A549 (cell line): ENCODE data around the gene ABLIM1. TPM values are rescaled to one million over a fixed set of nuclear protein-coding genes. Genes with fewer than 3 reads are reported as not detected.
"Not testable (repeated sequence)": the region's sequence is repeated elsewhere in the genome, so short reads cannot be mapped to it uniquely, and the experiment has no call there.

Source experiments
- ATAC-seq, 2 experiments: fragments of 200-7000 bp in 1 of 2; fragments of >200 bp in 1 of 2; cut with Nextera tagmentation in 1 of 2; cut with Tn5 transposase in 1 of 2; 3 replicates each; pipeline versions ENCODE4 v1.8.0 to v1.9.1; 2018 to 2020; ENCODE audit warnings: mild to moderate bottlenecking in 1 of 2, moderate library complexity in 1 of 2
- CTCF ChIA-PET: fragments of 300-600 bp; sonication (Branson Sonifier 250); formaldehyde crosslinking; extraction: SDS; loops from one replicate; lab custom pipeline; 2021; ENCODE audit warnings: antibody characterized with exemption, inconsistent platforms; lab: Yijun Ruan, JAX
- POLR2A ChIA-PET: fragments of 350-600 bp; formaldehyde crosslinking; extraction: SDS; loops from one replicate; lab custom pipeline; 2021; ENCODE audit warnings: antibody characterized with exemption, inconsistent platforms; lab: Yijun Ruan, JAX
- DNase-seq, 2 experiments: peaks; one replicate each; pipeline versions ENCODE4 v3.0.0 to v3.0.0-alpha.2; 2011 to 2016; ENCODE audit warnings: low read depth in 1 of 2, low spot score in 1 of 2
- FAIRE-seq: peaks from 2 replicates; lab custom pipeline; 2011; peaks lifted over from hg19 to GRCh38; lab: Jason Lieb, UNC
- H3K27ac ChIP-seq, 2 experiments: fragments of >200 bp; sonication (Bioruptor Twin); formaldehyde crosslinking; 3 replicates each; pipeline ENCODE4 v1.5.1; 2016 to 2017
- H3K4me1 ChIP-seq: fragments of >200 bp; sonication (Bioruptor Twin); formaldehyde crosslinking; 3 replicates; pipeline ENCODE4 v1.6.1; 2016
- H3K4me2 ChIP-seq: fragments of >200 bp; sonication (Bioruptor Twin); formaldehyde crosslinking; 3 replicates; pipeline ENCODE4 v1.6.1; 2016
- H3K4me3 ChIP-seq: fragments of >200 bp; sonication (Bioruptor Twin); formaldehyde crosslinking; 3 replicates; pipeline ENCODE4 v1.5.1; 2016
- H3K9me3 ChIP-seq: fragments of >200 bp; sonication (Bioruptor Twin); formaldehyde crosslinking; 3 replicates; pipeline ENCODE4 v1.6.1; 2016
- CHD2 ChIP-seq: fragments of 150-350 bp; IDR thresholded peaks from 2 replicates; pipeline ENCODE4 v1.6.1; 2014; ENCODE audit warnings: low read length; ENCODE audit not compliant: partially characterized antibody
- CTCF ChIP-seq: fragments of >200 bp; sonication (Bioruptor Twin); formaldehyde crosslinking; IDR thresholded peaks from 3 replicates; pipeline ENCODE4 v1.5.1; 2016
- EHMT2 ChIP-seq: fragments of 200-600 bp; sonication (generic); IDR thresholded peaks from 2 replicates; pipeline ENCODE4 v1.6.1; 2016; ENCODE audit warnings: antibody characterized with exemption, low read depth, mild to moderate bottlenecking, moderate library complexity
- FOSL2 ChIP-seq, 2 experiments: fragments of 450-650 bp in 1 of 2; fragments of >200 bp in 1 of 2; sonication (Bioruptor Twin) in 1 of 2; formaldehyde crosslinking; IDR thresholded peaks; 2 replicates each; pipeline versions ENCODE4 v1.5.0 to v1.6.1; 2016 to 2020; ENCODE audit warnings: mild to moderate bottlenecking in 1 of 2, moderate library complexity in 1 of 2
- HMGXB4 ChIP-seq: fragments of 250-450 bp; sonication (Bioruptor Pico); IDR thresholded peaks from 2 replicates; pipeline ENCODE4 v1.5.0; 2021; ENCODE audit warnings: mild to moderate bottlenecking, moderate library complexity, borderline replicate concordance
- HOXA7 ChIP-seq: fragments of 250-450 bp; sonication (Bioruptor Pico); IDR thresholded peaks from 2 replicates; pipeline ENCODE4 v1.5.0; 2020; ENCODE audit warnings: mild to moderate bottlenecking, moderate library complexity
- HOXB13 ChIP-seq: fragments of 250-450 bp; sonication (Bioruptor Pico); IDR thresholded peaks from 2 replicates; pipeline ENCODE4 v1.5.0; 2020; ENCODE audit warnings: low read depth, mild to moderate bottlenecking, moderate library complexity
- KDM1A ChIP-seq: fragments of 200-600 bp; sonication (generic); IDR thresholded peaks from 2 replicates; pipeline ENCODE4 v1.6.1; 2016; ENCODE audit warnings: low read depth, mild to moderate bottlenecking
- NPAS2 ChIP-seq: fragments of 250-450 bp; sonication (Bioruptor Pico); IDR thresholded peaks from 2 replicates; pipeline ENCODE4 v1.8.0; 2022; ENCODE audit warnings: mild to moderate bottlenecking, moderate library complexity, borderline replicate concordance
- PBX3 ChIP-seq: IDR thresholded peaks from 2 replicates; pipeline ENCODE4 v1.6.1; 2012
- PHF8 ChIP-seq: fragments of 200-600 bp; sonication (generic); IDR thresholded peaks from 2 replicates; pipeline ENCODE4 v1.6.1; 2016; ENCODE audit warnings: low read depth, mild to moderate bottlenecking, antibody characterized with exemption, moderate library complexity, borderline replicate concordance
- RAD21 ChIP-seq, 2 experiments: fragments of >200 bp in 1 of 2; sonication (Bioruptor Twin) in 1 of 2; formaldehyde crosslinking in 1 of 2; IDR thresholded peaks in 1 of 2; conservative IDR thresholded peaks in 1 of 2; 2 replicates in 1 of 2; 3 replicates in 1 of 2; pipeline ENCODE4 v1.6.1; 2012 to 2018; ENCODE audit warnings: inconsistent platforms in 1 of 2
- RCOR1 ChIP-seq: fragments of 150-350 bp; IDR thresholded peaks from 2 replicates; pipeline ENCODE4 v1.6.1; 2014; ENCODE audit warnings: antibody characterized with exemption, low read length, low read depth
- SMC3 ChIP-seq: fragments of >200 bp; sonication (Bioruptor Twin); formaldehyde crosslinking; IDR thresholded peaks from 3 replicates; pipeline ENCODE4 v1.6.1; 2018; ENCODE audit warnings: inconsistent platforms
- TP53 ChIP-seq: fragments of 250-450 bp; sonication (Bioruptor Pico); IDR thresholded peaks from 2 replicates; pipeline ENCODE4 v1.5.0; 2021; ENCODE audit warnings: mild to moderate bottlenecking, moderate library complexity
- WGBS: methylation state at CpG from one replicate; pipeline ENCODE4 v1.1.6; 2017; ENCODE audit errors: missing lambda C conversion rate; 5-methylcytosine and 5-hydroxymethylcytosine counted together
- polyA plus RNA-seq, 4 experiments: library from polyadenylated mRNA; depleted of rRNA in 3 of 4; stranded (reverse); fragments of >200 nt; fragmentation: RNase III in 1 of 4; extraction: RNeasy Plus Mini Kit Qiagen cat#74134 plus additional on column Dnase treatment in 1 of 4; gene quantifications; 2 replicates in 3 of 4; 3 replicates in 1 of 4; pipeline ENCODE4 v1.2.3, GENCODE V29; 2011 to 2017
- TF ChIP-seq, protein P1 (sequence below): fragments of >200 bp; sonication (Bioruptor Twin); formaldehyde crosslinking; IDR thresholded peaks from 2 replicates; pipeline ENCODE4 v1.6.1; 2016
- TF ChIP-seq, protein P2 (sequence below): fragments of 450-650 bp; IDR thresholded peaks from 2 replicates; pipeline ENCODE4 v1.6.1; 2014; ENCODE audit warnings: antibody characterized with exemption

ABLIM1 gene
- polyA plus RNA-seq, 2 of the 4 experiments (the other 2 are of a cell fraction), result 21.4 to 70.2 TPM

DNA sequence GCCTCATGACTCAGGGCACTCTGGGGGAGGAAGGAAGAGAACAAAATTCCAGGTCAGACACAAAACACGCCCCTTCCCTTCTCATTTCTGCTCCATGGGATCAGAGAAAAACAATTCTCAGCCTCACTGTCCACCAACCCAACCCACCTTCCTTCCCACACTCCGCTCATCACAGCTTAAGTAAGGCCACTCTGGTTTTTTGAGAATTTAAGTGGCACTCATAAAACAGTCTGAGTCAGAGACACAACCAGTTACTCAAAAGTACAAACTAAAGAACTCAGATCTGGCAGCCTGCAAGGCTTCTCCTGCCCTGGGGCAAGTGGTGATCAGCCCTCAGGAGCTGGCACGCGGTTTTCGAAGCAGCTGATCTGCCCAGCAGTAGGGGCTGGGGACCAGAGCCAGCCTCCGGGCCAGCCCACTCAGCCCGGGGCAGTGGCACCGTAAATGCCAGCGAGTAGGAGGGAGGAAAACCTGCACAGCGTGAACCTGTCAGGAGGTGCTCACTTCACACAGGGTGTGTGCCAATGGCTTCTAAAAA lies 39.1 kb upstream of the ABLIM1 start (continued):
- TF ChIP-seq HMGXB4 (CRISPR knock-in tag), result no peak
- no peak for TF ChIP-seq TP53 (CRISPR knock-in tag)
- TF ChIP-seq RCOR1, result no peak

DNA sequence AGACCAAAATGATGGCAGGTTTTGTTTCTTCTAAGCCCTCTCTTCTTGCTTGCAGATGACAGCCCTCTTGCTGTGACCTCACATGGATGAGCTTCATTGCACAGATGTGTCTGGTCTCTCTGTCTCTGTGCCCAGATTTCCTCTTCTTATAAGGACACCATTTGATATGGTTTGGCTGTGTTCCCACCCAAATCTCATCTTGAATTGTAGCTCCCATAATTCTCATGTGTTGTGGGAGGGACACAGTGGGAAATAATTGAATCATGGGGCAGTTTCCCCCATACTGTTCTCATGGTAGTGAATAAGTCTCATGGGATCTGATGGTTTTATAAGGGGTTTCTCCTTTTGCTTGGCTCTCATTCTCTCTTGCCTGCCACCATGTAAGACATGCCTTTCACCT lies 38.2 kb upstream of the ABLIM1 start:
- H3K27ac ChIP-seq, ATAC-seq, DNase-seq, H3K4me2 ChIP-seq, H3K4me3 ChIP-seq, H3K9me3 ChIP-seq, POLR2A ChIA-PET, FAIRE-seq: not testable (repeated sequence)
- CTCF ChIA-PET, result interaction anchor here (0.7 to 9.1 kb wide), 9 partner anchors 7 to 151 kb away, joined by 3 to 113 read pairs (median 10); no protein-coding TSS in a partner anchor
- peaks cover 42% of the 10 kb centered on the region for H3K4me1 ChIP-seq

GRCh38 chr10:114694752-114695151 lies 36.7 kb upstream of the ABLIM1 start:
- Histone ChIP-seq H3K4me3 (no peak overlapping the region), H3K4me2 (peak overlapping the region; percentile 44), H3K9me3 (no peaks in the 10 kb centered on the region), H3K27ac (peak overlapping the region in 1 of 2 experiments; percentile 8; a peak in 1 of 6 replicates), H3K4me1 (peaks cover 46% of the 10 kb centered on the region)
- no peak for TF ChIP-seq CHD2
- peak; percentile 94 for TF ChIP-seq SMC3
- peak; percentile 84 for TF ChIP-seq RAD21 (conservative IDR thresholded peaks at IDR 0.05 in 1 of 2, IDR thresholded peaks at IDR 0.05 in 1 of 2)
- peak; percentile 74 for TF ChIP-seq CTCF
- FAIRE-seq (peak; percentile 56), DNase-seq (peak; percentile 57 to 73), ATAC-seq (peak; percentile 79 to 89)
- POLR2A ChIA-PET, result interaction anchor here (0.9 kb wide), 1 partner anchor 79 kb away, joined by 3 read pairs; no protein-coding TSS in a partner anchor
- 9% methylated on average over 8 of the region's 8 CpGs for WGBS
- CTCF ChIA-PET, result interaction anchor here (0.6 to 9.1 kb wide), 40 partner anchors 9 to 225 kb away, joined by 3 to 113 read pairs (median 4); partner anchors contain the start of gene ABLIM1

- no peak overlapping the region for H3K4me3 ChIP-seq
- H3K4me1 ChIP-seq, result peaks cover 46% of the 10 kb centered on the region
- CTCF ChIA-PET, result interaction anchor here (0.7 to 9.1 kb wide), 39 partner anchors 8 to 225 kb away, joined by 3 to 113 read pairs (median 4); partner anchors contain the start of gene ABLIM1
- H3K4me2 ChIP-seq, result no peak overlapping the region; the same call in 2 of the 3 replicates
- no peaks in the 10 kb centered on the region for H3K9me3 ChIP-seq
- ATAC-seq (no peak), FAIRE-seq (no peak), DNase-seq (no peak)
- POLR2A ChIA-PET, result interaction anchor here (0.9 kb wide), 1 partner anchor 78 kb away, joined by 3 read pairs; no protein-coding TSS in a partner anchor
- WGBS, result 73% methylated on average over 3 of the region's 3 CpGs
- H3K27ac ChIP-seq, result peak overlapping the region; percentile 21 to 35; a peak in 2 of 6 replicates
- TF ChIP-seq FOSL2 (IDR thresholded peaks at IDR 0.05) (no peak), FOSL2 (CRISPR knock-in tag; IDR thresholded peaks at IDR 0.05) (no peak), PBX3 (no peak), HOXB13 (CRISPR knock-in tag) (no peak), HOXA7 (no peak), KDM1A (no peak), SMC3 (no peak), CTCF (no peak), NPAS2 (no peak), HMGXB4 (CRISPR knock-in tag) (no peak), EHMT2 (no peak), PHF8 (no peak)
- TF ChIP-seq, protein P1, sequence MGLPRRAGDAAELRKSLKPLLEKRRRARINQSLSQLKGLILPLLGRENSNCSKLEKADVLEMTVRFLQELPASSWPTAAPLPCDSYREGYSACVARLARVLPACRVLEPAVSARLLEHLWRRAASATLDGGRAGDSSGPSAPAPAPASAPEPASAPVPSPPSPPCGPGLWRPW, result no peak
- TF ChIP-seq, protein P2, sequence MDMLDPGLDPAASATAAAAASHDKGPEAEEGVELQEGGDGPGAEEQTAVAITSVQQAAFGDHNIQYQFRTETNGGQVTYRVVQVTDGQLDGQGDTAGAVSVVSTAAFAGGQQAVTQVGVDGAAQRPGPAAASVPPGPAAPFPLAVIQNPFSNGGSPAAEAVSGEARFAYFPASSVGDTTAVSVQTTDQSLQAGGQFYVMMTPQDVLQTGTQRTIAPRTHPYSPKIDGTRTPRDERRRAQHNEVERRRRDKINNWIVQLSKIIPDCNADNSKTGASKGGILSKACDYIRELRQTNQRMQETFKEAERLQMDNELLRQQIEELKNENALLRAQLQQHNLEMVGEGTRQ, result no peak
These were observed 36.0 kb upstream of the ABLIM1 start for GRCh38 chr10:114694062-114694461.
